Astrocyte (in vitro differentiated cells and primary cell): Measurements from ENCODE around the gene EVL.

Experiments used
- EZH2 ChIP-seq: IDR thresholded peaks from 2 replicates; pipeline ENCODE4 v1.6.1; 2012; ENCODE audit warnings: mild to moderate bottlenecking, low read length, inconsistent platforms; ENCODE audit not compliant: insufficient read depth
- TF ChIP-seq, protein P1 (sequence below): IDR thresholded peaks from 2 replicates; pipeline ENCODE4 v1.5.1; 2011; ENCODE audit warnings: low read depth, mild to moderate bottlenecking, inconsistent platforms, low read length, moderate library complexity; ENCODE audit not compliant: insufficient read depth

DNA sequence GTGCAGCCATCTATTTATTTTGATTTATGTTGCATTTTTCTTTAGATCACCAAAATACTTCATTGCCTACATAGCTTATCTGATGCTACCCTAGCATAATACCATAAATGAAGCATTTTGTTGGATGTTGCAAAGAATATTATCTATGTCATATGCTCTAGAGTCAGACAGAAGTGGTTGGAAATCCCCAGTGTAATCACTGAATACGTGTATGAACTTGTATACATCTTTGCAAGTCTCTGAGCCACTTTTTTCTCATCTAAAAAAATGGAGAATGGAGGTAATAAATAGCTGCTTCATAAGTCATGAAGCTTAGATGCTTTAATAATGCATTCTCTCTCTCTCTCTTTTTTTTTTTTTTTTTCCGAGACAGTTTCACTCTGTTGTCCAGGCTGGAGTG, 18.5 kb downstream of the EVL start:
- TF ChIP-seq, protein P1, sequence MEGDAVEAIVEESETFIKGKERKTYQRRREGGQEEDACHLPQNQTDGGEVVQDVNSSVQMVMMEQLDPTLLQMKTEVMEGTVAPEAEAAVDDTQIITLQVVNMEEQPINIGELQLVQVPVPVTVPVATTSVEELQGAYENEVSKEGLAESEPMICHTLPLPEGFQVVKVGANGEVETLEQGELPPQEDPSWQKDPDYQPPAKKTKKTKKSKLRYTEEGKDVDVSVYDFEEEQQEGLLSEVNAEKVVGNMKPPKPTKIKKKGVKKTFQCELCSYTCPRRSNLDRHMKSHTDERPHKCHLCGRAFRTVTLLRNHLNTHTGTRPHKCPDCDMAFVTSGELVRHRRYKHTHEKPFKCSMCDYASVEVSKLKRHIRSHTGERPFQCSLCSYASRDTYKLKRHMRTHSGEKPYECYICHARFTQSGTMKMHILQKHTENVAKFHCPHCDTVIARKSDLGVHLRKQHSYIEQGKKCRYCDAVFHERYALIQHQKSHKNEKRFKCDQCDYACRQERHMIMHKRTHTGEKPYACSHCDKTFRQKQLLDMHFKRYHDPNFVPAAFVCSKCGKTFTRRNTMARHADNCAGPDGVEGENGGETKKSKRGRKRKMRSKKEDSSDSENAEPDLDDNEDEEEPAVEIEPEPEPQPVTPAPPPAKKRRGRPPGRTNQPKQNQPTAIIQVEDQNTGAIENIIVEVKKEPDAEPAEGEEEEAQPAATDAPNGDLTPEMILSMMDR, result no peak
- TF ChIP-seq EZH2, result no peak
